Iris pigment epithelial cell (primary cell): Measurements from ENCODE around the gene RTTN.

Source experiments
- DNase-seq: peaks from one replicate; pipeline ENCODE4 v3.0.0-alpha.2; 2011; ENCODE audit warnings: low read depth

RTTN gene

GRCh38 chr18:70025580-70025979, 179.9 kb downstream of the RTTN start:
- no peak for DNase-seq

- DNase-seq, result no peak
These were observed 180.7 kb downstream of the RTTN start for GRCh38 chr18:70024829-70025228.

- DNase-seq, result no peak
These were observed 181.4 kb downstream of the RTTN start for GRCh38 chr18:70024093-70024492.

GRCh38 chr18:70022636-70023035, 182.9 kb downstream of the RTTN start:
- DNase-seq, result no peak

GRCh38 chr18:70021498-70021897, 184.0 kb downstream of the RTTN start:
- DNase-seq, result no peak

GRCh38 chr18:70021043-70021442, 184.4 kb downstream of the RTTN start:
- no peak for DNase-seq

- no peak for DNase-seq
These were observed 185.5 kb downstream of the RTTN start for GRCh38 chr18:70019991-70020390.

- DNase-seq, result no peak
These were observed 186.4 kb downstream of the RTTN start for GRCh38 chr18:70019136-70019535.

GRCh38 chr18:70015127-70015526, 190.4 kb downstream of the RTTN start:
- DNase-seq, result no peak

- DNase-seq, result no peak
These were observed 199.9 kb downstream of the RTTN start for GRCh38 chr18:70005580-70005979.

GRCh38 chr18:70004696-70005095, 200.8 kb downstream of the RTTN start:
- DNase-seq, result peak; percentile 29

- no peak for DNase-seq
These were observed 205.8 kb downstream of the RTTN start for GRCh38 chr18:69999656-70000055.

- no peak for DNase-seq
These were observed 206.9 kb downstream of the RTTN start for GRCh38 chr18:69998523-69998987.

GRCh38 chr18:69996951-69997798, 208.3 kb downstream of the RTTN start:
- DNase-seq, result no peak

GRCh38 chr18:69996417-69996816, 209.1 kb downstream of the RTTN start:
- no peak for DNase-seq

GRCh38 chr18:69995774-69996173, 209.7 kb downstream of the RTTN start:
- DNase-seq, result no peak

- peak; percentile 37 for DNase-seq
These were observed 212.7 kb downstream of the RTTN start for GRCh38 chr18:69992776-69993175.

GRCh38 chr18:69987870-69988269, 217.6 kb downstream of the RTTN start:
- DNase-seq, result no peak

- DNase-seq, result no peak
These were observed 220.2 kb downstream of the RTTN start for GRCh38 chr18:69985239-69985638.

- no peak for DNase-seq
These were observed 223.1 kb downstream of the RTTN start for GRCh38 chr18:69982417-69982816.

GRCh38 chr18:69981948-69982347, 223.5 kb downstream of the RTTN start:
- DNase-seq, result no peak

GRCh38 chr18:69980982-69981804, 224.3 kb downstream of the RTTN start:
- DNase-seq, result no peak

- DNase-seq, result no peak
These were observed 225.0 kb downstream of the RTTN start for GRCh38 chr18:69980509-69980908.
